Fibroblast of skin of right biceps (primary cell): Measurements from ENCODE around the gene TMX1.

Source experiments
- DNase-seq: peaks from one replicate; pipeline ENCODE4 v3.0.0-alpha.2; 2013

The TMX1 gene

DNA sequence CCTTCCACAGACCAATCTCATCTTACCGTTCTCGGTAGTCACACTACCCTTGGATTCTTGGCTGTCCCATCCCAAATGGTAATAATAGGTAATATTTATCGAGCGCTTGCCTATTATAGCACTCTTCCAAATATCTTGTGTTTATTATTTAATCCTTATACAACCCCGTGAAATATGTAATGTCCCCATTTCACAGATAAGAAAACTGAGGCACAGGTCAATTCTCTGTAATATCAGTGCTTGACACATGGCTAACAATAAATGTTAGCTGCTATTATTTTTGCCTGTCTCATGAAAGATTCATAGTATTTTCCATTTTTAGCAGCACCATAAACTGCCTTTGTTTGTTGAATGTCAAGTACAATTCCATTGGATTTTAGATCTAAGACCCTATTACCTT is 4.5 kb downstream of the TMX1 start:
- no peak for DNase-seq

DNA sequence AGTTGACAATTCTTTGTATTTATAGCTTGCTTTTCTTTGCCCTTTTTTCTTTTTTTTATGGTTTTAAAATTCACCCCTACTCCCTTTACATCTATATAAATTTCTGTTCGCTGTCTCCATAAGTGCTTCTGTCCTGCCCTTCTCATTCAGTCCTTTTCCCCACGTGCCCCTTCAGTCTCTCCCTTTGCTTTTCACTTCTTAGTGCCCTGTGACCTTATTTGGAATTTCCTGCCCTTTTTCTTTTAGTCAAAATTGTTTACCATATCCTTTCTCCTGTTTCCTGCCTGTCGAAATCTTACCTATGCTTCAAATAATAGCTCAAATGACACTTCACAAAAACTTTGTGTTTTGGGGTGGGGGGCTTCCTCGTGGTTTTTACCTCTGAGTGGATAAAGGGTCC is 6.0 kb downstream of the TMX1 start:
- DNase-seq: no peak

DNA sequence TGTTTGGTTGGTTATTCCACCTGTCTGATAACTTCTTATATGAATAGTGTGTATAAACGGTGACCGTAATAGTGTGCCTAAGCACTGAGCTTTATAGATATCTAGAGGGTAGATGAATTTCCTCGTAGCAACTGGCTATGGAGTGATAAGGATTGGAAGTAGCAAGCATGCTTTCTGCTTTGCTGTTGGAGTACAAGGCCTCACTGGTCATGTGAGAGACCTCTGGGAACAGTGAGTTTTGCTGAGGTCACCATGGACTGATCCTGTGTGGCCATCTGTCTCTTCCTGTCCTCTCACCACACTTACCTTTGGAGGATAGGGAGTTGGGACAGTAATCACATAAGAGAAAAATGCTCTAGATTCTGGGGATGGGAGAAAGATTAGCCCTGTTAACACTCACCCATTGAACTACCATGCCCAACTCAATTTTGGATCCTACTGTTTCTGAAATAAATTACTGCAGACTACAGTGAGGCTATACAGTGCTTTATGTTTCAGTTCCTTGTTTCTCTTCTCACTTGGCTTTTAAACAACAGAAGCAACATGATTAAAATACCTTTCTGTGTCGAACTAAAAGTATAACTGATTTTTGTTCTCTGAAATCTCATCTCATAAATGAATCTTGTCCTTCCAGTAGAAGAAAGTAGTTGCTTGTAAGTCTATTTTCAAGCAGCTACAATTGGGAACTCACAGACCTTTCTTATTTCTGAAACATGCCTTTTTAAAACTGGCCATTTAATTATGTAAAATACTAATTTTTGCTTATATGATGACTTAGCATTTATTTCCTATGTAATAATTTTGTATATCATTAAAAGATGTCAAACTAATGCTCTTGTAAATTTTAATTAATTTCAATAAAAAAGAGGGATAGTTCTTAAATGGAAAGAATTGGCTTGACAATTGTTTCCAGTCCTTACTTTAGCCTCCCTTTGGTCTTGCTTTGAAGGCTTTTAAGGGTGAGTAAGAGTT is 8.3 kb downstream of the TMX1 start:
- DNase-seq: no peak

DNA sequence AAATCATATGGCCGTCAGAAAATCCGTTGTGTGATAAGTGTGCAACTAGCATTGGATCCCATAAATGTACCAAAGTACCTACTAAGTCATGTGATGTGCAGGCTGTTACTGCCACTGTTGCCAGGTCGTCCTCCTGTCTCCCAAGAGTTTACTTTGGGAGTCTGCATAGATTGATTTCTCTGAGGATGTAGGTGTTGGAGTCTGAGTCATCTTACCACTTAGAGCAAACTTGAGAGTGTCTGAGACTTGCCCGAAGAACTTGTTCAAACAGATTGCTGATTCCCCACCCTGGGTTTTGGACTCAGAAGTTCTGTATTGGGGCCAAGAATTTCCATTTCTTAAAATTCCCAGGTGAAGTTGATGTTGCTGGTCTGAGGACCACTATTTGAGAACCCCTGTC is 11.4 kb downstream of the TMX1 start:
- no peak for DNase-seq

DNA sequence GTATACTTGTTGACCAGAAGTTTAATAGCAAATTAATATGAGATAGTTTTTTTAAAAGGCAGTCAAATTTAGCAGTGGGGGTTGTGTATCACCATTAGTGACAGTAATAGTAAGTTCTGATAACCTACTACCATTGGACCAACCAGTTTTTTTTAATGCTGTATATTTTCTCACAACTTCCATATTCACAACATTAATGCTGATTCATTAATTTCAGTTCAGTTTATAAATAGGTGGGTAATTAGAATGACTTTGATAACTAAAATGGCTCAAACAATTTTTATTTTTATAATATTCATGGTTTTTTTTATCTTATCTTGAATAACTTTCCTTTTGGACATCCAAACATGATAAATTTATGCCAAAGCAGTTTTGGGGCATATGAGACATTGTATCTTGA is 13.8 kb downstream of the TMX1 start:
- no peak for DNase-seq

DNA sequence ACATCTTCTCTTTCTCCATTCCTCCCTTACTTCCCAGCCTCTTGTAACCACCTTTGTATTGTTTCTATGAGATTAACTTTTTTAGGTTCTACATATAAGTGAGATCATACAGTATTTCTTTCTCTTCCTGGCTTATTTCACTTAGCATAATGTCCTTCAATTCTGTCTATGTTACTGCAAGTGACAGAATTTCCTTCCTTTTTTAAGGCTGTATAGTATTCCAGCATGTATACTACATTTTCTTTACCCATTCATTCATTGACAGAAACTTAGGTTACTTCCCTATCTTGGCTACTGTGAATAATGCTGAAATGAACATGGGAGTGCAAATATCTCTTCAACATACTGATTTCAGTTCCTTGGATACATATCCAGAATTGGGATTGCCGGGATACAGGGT is 18.2 kb downstream of the TMX1 start:
- no peak for DNase-seq

DNA sequence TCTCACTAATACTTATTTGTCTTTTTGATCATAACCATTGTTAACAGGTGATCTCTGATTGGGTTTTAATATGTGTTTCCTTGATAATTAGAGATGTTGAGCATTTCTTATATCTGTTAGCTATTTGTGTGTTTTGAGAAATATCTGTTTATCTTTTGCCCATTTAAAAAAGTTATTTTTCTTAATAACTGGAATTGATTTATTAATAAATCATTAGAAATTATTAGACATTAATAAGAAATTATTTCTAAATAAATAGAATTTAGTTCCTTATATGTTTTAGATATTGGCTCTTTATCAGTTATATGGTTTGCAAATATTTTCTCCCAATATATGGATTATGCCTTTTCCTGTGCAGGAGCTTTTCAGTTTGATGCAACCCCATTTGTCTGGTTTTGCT is 18.7 kb downstream of the TMX1 start:
- no peak for DNase-seq

DNA sequence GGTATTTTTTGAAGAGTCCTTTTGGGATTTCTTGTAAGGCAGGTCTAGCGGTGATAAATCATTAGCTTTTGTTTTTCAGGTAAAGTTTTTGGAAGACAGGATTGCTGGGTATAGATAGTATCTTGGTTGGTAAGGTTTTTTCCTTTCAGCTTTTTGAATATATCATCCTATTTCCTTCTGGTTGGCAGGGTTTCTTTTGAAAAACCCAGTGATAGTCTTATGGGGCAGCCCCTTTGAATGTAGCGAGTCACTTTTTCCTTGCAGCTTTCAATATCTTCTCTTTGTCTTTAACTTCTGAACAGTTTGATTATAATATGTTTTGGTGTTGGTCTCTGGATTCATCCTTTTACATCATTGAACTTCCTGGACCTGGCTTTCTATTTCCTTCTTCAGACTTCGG is 20.2 kb downstream of the TMX1 start:
- DNase-seq: no peak

DNA sequence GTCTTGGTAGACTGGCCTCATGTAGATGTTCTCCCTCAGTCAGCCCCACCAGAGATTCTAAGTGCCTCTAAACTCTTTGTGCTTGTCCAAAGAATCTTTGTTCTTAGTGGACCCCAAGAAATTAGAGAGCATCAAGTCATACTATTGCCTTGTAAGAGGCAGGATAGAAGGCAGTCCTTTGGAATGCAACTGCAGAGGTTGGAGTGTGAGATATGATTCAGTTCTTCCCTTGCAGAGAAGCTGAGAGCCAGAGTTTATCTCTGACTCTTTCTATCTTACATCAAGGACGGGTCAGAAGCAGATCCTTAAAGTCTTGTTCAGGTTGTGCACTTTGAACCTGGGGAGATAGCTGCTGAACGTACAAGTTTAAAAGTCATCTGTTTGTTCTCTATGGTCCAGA is 21.1 kb downstream of the TMX1 start:
- no peak for DNase-seq

DNA sequence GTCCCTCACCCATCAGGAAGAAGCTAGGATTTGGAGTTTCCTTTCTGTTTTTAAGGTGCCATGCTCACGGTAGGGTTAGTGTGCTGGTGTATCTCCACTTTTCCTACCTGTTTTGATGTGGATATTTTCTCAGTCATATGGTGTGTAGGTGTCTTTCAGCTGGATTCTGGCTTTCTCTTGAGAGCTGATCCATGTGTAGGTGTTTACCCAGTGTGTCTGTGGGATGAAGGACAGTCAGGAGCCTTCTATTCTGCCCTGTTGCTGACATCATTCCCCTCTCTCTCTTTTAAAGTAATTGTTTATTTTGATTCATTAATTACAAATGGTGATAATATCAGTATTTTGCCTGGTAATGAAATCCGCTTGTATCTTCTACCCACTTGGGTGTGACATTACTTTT is 22.8 kb downstream of the TMX1 start:
- DNase-seq: no peak

DNA sequence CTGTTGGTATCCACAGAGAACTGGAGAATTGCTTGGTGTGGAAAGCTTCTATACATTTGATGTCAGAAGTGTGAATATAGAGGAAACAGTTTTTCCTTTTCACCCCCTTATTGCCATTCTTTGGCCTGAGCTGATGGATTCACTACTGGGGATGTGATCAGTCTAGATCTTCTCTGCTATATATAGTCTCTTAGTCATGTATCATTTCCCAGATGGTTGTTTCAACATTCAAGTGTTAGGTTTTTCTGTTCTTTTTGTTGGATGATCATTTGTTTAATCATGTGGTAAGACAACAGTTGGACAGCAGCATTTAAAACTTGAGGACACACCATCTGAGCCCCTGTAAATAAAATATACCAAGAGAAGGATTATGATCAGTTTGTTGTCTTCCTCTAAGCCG is 29.6 kb downstream of the TMX1 start:
- no peak for DNase-seq

DNA sequence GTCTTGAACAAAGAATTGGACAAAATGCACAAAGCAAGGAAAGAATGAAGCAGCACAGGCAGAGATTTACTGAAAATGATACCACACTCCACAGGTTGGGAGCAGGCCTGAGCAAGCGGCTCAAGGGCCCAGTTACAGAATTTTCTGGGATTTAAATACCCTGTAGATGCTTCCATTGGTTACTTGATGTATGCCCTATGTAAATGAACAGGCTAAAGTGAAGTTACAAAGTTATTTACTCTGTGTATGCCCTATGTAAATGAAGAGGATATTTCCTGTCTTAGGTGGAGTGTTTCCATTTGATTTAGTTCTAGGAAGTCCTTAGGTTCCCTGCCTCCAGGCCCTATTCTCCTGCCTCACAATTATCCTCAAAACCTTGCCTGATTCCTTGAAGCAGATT is 36.6 kb downstream of the TMX1 start:
- DNase-seq: no peak

DNA sequence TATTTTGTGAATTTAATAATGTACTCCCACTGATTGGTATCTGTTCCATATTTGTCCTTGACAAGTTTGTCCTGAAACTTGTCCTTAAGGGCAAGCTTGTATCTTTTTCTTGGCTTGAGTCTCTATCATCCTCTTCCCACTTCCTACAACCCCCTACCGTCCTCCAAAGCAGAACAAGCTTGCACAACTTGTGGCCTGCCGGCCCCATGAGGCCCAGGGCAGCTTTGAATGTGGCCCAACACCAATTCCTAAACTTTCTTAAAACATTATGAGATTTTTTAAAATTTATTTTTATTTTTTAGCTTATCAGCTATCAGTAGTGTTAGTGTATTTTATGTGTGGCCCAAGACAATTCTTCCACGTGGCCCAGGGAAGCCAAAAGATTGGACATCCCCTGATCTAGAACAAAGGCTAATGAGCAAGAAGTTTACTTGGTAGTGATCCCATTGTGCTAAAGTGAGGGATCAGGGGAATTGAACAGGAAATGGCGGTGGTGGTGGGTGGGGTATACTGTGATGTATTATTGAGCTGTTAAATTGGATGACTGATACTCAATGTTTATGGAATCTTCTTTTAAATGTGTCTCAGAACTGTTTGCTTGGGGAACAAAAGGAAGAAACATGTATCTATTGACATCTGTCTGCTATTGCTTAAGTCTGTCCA is 37.8 kb downstream of the TMX1 start:
- no peak for DNase-seq

DNA sequence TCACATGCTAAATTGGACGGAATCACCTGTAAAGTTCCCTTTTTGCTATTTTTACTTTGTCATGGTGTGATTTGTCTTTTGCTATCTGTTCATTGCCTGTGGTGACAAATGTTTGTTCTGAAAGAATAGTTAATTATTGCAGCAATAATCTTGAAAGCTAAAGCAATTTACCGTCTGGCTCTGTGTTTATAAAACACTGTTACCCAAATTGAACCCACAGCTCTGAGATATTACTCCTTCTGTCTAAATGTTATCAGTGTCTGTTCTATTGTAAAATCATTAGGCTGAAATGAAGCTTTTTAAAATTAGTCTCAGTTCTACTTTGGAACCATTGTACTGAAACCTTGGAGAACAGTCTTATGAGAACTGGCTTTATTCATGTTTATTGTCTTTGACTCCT is 42.5 kb downstream of the TMX1 start:
- DNase-seq: no peak

DNA sequence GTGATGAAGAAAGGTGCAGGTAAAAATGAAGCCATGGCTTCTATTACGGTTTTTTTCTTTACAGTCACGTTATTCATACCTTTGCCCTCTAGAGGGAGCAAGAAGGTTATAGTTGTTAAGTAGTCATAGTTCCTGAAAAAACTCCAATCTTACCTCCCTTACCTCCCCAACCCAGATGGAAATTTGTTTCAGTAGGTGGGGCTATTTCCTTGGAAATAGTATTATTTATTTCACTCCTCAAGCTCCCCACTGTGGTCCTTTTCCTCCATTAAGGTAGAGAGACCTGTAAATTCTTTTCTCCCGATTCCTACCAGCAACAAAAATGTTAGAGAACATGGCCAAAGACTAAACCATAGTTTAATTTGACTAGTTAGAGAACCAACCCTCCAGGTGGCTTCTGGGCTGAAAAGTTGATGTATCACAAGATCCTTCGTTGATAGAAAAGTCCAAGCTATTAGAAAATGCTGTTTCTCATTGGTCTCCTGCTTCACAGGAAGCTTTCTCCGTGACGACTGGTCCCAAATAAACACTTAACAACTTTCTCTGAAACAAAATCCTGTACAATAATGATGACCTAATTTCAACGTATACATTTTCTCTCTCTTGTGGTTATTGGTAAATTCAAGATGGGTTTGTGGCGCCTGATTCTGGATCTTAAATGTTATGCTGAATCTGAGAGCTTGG is 43.5 kb downstream of the TMX1 start:
- DNase-seq: peak; percentile 91

DNA sequence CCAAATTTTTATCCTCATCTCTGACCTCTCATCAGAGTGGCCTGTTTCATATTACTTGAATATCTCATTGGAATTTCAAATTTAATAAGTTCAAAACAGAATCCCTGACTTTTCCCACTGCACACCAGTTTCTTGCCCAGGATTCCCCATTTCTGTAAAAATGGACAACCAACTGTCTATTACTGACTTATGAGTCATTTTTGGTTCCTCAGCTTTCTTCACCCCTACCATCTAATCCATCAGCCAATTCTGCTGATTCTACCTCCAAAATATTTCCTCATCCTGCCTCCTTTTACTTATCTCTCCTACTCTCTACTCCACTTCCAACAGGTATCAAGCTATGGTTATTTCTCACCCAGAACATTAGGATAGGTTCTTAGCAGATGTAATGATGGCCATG is 44.2 kb downstream of the TMX1 start:
- DNase-seq: peak; percentile 64

DNA sequence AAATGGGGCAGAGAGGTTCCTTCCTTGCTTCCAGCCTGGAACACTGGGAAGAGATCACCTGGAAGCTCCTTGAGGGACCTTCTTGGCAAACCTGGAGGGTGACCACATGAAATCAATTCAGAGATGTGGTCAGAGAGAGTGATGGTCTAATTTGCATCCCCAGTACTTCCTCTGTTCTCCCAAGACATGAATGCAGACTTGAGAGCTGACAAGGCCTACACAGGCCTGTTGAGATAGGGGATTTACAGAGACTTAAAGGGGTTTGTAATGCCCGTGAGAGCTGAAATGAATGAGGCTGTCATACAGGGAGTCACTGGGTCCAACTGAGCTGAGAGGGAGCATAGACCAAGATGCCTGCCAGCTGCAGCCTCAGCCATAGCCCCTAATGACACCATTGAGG is 45.1 kb downstream of the TMX1 start:
- no peak for DNase-seq

DNA sequence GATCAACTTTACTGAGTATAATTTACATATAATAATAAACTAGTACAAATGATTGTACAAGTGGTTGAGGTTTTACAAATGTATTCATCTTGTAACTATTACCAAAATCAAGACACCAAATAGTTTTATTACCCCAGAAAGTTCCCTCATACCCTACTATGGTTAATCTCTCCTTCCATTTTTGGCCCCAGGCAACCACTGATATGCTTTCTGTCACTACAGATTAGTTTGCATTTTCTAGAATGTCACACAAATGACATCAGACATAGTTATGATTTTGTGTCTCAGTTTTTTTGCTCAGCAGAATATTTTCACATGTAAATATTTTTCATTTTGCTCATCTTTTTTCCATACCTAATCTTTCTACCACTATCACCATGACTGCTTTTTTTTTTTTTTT is 49.1 kb downstream of the TMX1 start:
- DNase-seq: no peak

DNA sequence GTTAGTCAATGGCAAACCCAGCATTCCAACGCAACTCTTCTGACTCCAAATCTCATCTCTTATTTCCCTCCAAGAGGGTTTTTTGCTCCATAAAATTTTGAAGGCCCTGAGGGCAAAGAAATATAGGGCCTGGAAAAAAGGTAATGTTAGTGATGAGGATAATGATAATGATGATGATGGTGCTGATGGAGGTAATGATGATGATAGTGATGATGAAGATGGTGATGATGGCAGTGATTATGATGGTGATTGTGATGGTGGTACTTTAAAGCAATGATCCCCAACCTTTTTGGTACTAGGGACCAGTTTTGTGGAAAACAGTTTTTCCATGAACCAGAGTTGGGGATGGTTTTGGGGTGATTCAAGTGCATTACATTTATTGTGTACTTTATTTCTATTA is 50.1 kb downstream of the TMX1 start:
- no peak for DNase-seq

DNA sequence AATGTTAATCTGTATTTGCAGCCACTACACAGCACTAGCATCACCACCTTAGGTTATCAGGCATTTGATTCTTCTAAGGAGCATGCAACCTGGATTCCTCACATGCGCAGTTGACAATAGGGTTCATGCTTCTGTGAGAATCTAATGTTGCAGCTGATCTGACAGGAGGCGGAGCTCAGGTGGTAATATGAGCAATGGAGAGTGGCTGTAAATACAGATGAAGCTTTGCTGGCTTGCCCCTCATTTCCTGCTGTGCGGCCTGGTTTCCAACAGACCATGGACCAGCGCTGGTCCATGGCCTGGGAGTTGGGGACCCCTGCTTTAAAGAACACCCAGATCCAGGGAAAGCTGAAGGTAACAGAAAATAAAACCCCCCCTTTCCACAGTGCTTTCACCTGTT is 51.0 kb downstream of the TMX1 start:
- DNase-seq: no peak

DNA sequence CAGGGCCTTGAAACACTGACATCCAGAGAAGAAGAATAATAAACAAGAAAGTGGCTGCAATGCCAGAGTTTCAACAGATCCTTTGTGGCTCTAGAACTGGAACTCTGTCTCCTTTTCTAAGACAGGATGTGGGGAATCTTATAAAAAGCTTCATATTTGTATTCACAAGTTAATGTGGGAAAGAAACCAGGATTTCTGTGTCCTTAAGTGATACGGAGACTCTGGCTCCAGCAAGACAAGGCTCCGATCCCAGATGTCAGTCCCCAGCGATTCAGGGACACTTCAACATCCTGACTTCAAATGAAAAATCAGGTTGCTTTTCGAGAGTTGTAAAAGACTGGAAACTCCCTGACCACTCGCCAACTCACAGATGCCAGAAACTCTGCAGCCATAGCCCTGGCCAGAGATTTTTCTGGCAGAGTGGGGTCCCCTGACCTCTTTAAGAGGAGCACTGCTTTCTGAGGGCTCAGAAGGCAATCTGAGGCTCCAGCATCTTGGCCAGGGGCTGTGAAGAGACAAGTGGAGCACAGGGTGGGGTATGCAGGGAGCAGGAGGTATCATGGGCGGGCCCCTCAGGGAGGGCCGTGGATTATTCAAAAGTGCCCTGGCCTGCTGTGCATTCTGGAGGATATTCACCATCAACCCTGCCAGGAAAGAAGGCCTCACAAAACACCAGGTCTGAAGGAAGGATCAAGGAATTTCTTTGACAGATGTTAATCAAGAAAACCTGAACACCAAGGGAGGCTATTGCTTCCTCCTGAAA is 53.3 kb downstream of the TMX1 start:
- DNase-seq: peak; percentile 33

DNA sequence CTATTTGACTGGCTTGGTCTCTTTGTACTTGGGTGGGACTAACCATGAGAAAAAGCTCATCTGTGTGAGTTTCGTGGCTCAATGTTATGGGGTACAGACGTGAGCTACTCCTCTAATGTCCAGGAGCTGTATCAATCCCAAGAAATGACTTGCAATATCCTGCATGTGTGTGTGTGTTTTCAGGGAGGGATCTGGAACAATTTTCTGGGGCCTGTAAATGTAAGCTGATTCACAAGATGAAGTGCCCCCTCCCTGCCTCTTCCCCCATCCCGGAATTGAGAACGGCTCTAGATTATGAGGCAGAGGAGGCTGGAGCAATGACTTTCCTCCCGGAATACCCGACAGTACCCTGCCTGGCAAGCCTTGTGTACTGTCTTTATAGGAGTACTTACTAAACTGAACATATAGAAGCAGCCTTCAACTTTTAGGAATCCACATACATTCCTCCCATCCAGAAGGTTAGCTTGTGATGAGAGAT is 53.9 kb downstream of the TMX1 start:
- no peak for DNase-seq

DNA sequence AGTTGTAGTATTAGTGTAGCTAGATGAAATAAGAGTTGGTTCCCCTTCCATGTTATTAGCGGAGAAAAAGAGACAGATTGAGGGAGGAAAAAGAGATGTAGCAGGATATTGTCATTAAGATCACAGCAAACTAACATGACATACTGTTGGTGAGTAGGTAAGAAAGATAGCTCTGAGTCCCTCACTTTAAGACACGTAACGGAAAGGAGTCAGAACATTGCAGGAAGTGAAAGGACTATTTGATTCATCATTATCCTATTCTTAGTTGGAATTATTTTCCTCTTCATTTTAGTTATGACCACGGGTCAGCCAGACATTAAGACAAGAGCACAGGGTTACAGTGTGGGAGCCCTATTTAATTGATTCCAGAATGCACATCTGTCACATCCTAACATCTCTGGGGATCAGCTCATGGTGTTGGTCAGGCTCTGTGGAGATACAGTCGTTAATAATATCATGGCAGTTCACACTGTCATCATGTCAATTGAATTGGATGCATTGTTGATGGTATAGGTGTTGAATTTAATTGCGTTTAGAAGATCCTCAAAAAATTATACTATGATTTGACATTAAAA is 55.0 kb downstream of the TMX1 start:
- no peak for DNase-seq
